ENCODE measurements around the gene BRIX1. TPM values are rescaled to one million over a fixed set of nuclear protein-coding genes. Genes with fewer than 3 reads are reported as not detected.
A peak's percentile ranks its signal among the peaks of the same experiment; 100 is the strongest.

BRIX1 gene
- total RNA-seq, 1 experiment from 2014 or later = 76.4 TPM

- TF ChIP-seq YY1 (IDR thresholded peaks at IDR 0.05; ENCODE audit: extremely low read depth, insufficient replicate concordance, low read depth, low read length) (peak; percentile 36), ZFX (IDR thresholded peaks at IDR 0.05) (no peak)
Measured at GRCh38 chr5:34923694-34924461, 8.4 kb downstream of the BRIX1 start (continued).

- intact Hi-C loops (cut with micrococcal nuclease) = loop anchor here (10.0 kb wide), 1 partner anchor 1480 kb away; the partner anchor contains the start of gene TARS1
- H3K4me2 ChIP-seq (ENCODE audit: low read length) = peak overlapping the region; percentile 64
- H3K9ac ChIP-seq (ENCODE audit: low read length) = peak overlapping the region; percentile 12; the same call in 1 of the 2 replicates
- H3K79me2 ChIP-seq (ENCODE audit: insufficient read depth, low read length) = peaks cover 72% of the 10 kb centered on the region
- H3K4me1 ChIP-seq (ENCODE audit: control insufficient read depth in 1 of 2, insufficient read depth in 2 of 2, low read length in 2 of 2) = peaks cover 31 to 51% of the 10 kb centered on the region in 2 experiments
- H4K20me1 ChIP-seq (ENCODE audit: insufficient read depth) = peaks cover 32% of the 10 kb centered on the region; the same call in 1 of the 2 replicates
- DNase-seq (ENCODE audit: low read depth, low spot score) = no peak
- TF ChIP-seq EZH2phosphoT487 (IDR thresholded peaks at IDR 0.05; ENCODE audit: borderline replicate concordance) (no peak), POLR2A (IDR thresholded peaks at IDR 0.05; ENCODE audit: borderline replicate concordance, extremely low read depth, insufficient read depth, insufficient read length) (no peak), REST (IDR thresholded peaks at IDR 0.05; ENCODE audit: low read depth) (no peak), CEBPB (IDR thresholded peaks at IDR 0.05; ENCODE audit: low read depth) (no peak), JUND (IDR thresholded peaks at IDR 0.05) (no peak), SP1 (IDR thresholded peaks at IDR 0.05; ENCODE audit: low read depth) (no peak), TCF7L2 (IDR thresholded peaks at IDR 0.05; ENCODE audit: borderline replicate concordance, extremely low read depth, insufficient read depth, insufficient read length) (no peak)
- H3K4me3 ChIP-seq (replicated peaks in 1 of 2; ENCODE audit: low read depth in 1 of 2, low read length in 2 of 2) = peak overlapping the region in 1 of 2 experiments; percentile 30; a peak in 1 of 4 replicates
- no peaks in the 10 kb centered on the region for H3K27me3 ChIP-seq (ENCODE audit: insufficient read depth, low read length)
- H3K9me2 ChIP-seq (ENCODE audit: insufficient read depth) = no peaks in the 10 kb centered on the region
- POLR2A ChIA-PET = interaction anchor here (1.2 to 1.5 kb wide), 2 partner anchors 9 to 10 kb away, joined by 5 to 6 read pairs; partner anchors contain the start of genes BRIX1 and RAD1
- RAD21 ChIA-PET (ENCODE audit: low non-redundant PET in 1 of 2, low total read pairs in 2 of 2, uncharacterized antibody in 2 of 2, unreplicated experiment in 2 of 2) = no interaction called here
- H3K27ac ChIP-seq (ENCODE audit: low read depth, low read length) = peak overlapping the region; percentile 81; the same call in 1 of the 2 replicates
- H2AFZ ChIP-seq (ENCODE audit: low read depth, low read length, poor library complexity, severe bottlenecking) = no peak overlapping the region
- no peak for ATAC-seq
- peaks cover 44 to 55% of the 10 kb centered on the region in 2 experiments for H3K36me3 ChIP-seq (ENCODE audit: control insufficient read depth in 1 of 2, insufficient read depth in 2 of 2, low read length in 2 of 2)
- CTCF ChIA-PET = no interaction called here
- BruUV-seq (replicated peaks) = no TSS peak
- no peaks in the 10 kb centered on the region for H3K9me3 ChIP-seq (ENCODE audit: control insufficient read depth in 1 of 2, insufficient read depth in 1 of 2, low read depth in 1 of 2, low read length in 2 of 2)
Measured at GRCh38 chr5:34924462-34924765, 8.9 kb downstream of the BRIX1 start.

Measured in HCT116 (cell line).